ENCODE results near the gene GYS2. TPM values are rescaled to one million over a fixed set of nuclear protein-coding genes. Genes with fewer than 3 reads are reported as not detected.

Gene GYS2
- total and polyA plus RNA-seq, 4 donors: 15.5 to 86.8 (median 34.1) TPM

DNA sequence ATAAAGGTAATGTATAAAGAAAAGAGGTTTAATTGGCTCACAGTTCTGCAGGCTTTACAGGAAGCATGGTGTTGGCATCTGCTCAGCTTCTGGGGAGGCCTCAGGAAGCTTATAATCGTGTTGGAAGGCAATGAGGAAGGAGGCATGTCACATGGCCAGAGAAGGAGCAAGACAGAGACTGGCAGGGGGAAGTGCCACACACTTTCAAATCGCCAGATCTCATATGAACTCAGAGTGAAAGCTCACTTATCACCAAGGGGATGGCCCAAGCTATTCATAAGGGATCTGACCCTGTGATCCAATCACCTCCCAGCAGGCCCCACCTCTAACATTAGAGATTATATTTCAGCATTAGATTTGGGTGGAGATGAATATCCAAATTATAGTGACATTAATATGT lies 26.7 kb upstream of the GYS2 start:
- Histone ChIP-seq H3K4me3 (ENCODE audit: low read depth in 1 of 3, low read length in 3 of 3) (no peak overlapping the region), H3K27me3 (ENCODE audit: control insufficient read depth in 4 of 4, insufficient read depth in 4 of 4, low read length in 3 of 4) (no peaks in the 10 kb centered on the region), H3K9me3 (ENCODE audit: control insufficient read depth in 4 of 4, low read length in 3 of 4) (no peaks in the 10 kb centered on the region), H3K4me1 (ENCODE audit: control insufficient read depth in 4 of 4, insufficient read depth in 4 of 4, low read length in 3 of 4) (no peaks in the 10 kb centered on the region), H3K9ac (ENCODE audit: low read depth in 1 of 2, low read length in 2 of 2) (no peak overlapping the region), H3K27ac (ENCODE audit: low read depth in 1 of 2, low read length in 2 of 2) (no peak overlapping the region), H3K36me3 (ENCODE audit: control insufficient read depth in 4 of 4, insufficient read depth in 3 of 4, low read depth in 1 of 4, low read length in 3 of 4) (no peaks in the 10 kb centered on the region)
- WGBS: 57% methylated on average over 2 of the region's 2 CpGs
- TF ChIP-seq NR2F2 (IDR thresholded peaks at IDR 0.05) (no peak), SP1 (IDR thresholded peaks at IDR 0.05) (no peak), FOXA1 (IDR thresholded peaks at IDR 0.05) (no peak), JUND (IDR thresholded peaks at IDR 0.05) (no peak), MAX (IDR thresholded peaks at IDR 0.05) (no peak), FOXA2 (IDR thresholded peaks at IDR 0.05) (no peak), HNF4G (IDR thresholded peaks at IDR 0.05) (no peak), RAD21 (IDR thresholded peaks at IDR 0.05) (no peak)
- TF ChIP-seq, protein P1, sequence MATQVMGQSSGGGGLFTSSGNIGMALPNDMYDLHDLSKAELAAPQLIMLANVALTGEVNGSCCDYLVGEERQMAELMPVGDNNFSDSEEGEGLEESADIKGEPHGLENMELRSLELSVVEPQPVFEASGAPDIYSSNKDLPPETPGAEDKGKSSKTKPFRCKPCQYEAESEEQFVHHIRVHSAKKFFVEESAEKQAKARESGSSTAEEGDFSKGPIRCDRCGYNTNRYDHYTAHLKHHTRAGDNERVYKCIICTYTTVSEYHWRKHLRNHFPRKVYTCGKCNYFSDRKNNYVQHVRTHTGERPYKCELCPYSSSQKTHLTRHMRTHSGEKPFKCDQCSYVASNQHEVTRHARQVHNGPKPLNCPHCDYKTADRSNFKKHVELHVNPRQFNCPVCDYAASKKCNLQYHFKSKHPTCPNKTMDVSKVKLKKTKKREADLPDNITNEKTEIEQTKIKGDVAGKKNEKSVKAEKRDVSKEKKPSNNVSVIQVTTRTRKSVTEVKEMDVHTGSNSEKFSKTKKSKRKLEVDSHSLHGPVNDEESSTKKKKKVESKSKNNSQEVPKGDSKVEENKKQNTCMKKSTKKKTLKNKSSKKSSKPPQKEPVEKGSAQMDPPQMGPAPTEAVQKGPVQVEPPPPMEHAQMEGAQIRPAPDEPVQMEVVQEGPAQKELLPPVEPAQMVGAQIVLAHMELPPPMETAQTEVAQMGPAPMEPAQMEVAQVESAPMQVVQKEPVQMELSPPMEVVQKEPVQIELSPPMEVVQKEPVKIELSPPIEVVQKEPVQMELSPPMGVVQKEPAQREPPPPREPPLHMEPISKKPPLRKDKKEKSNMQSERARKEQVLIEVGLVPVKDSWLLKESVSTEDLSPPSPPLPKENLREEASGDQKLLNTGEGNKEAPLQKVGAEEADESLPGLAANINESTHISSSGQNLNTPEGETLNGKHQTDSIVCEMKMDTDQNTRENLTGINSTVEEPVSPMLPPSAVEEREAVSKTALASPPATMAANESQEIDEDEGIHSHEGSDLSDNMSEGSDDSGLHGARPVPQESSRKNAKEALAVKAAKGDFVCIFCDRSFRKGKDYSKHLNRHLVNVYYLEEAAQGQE (IDR thresholded peaks at IDR 0.05): no peak
- DNase-seq (ENCODE audit: low spot score): no peak

DNA sequence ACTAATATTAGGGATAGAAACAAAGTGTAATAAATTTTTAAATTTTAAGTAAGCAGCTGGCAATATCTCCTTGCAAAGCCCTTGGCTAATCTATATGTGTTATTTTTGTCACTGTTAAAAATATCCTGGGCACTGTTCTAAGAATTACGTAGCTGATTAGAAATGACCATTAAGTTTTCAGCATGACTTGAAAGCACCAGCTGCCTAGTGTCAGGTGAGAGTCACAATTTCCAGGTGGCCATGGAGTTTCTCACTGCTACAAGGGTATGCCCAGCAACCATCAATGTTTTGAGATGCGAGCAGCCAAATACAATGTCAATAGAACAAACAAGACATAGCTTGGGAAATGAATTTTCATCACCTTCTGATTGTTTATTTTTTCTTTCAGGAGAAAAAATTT lies 23.3 kb upstream of the GYS2 start:
- no peak for TF ChIP-seq RAD21 (IDR thresholded peaks at IDR 0.05)
- no peak for TF ChIP-seq RXRA (IDR thresholded peaks at IDR 0.05)
- TF ChIP-seq ZBTB33 (IDR thresholded peaks at IDR 0.05): no peak
- no peak for TF ChIP-seq TAF1 (conservative IDR thresholded peaks at IDR 0.05)
- no peak for TF ChIP-seq YY1 (IDR thresholded peaks at IDR 0.05)
- TF ChIP-seq ATF3 (IDR thresholded peaks at IDR 0.05): no peak
- TF ChIP-seq SP1 (IDR thresholded peaks at IDR 0.05): no peak
- no peak for TF ChIP-seq FOXA1 (IDR thresholded peaks at IDR 0.05)
- no peak for TF ChIP-seq HNF4G (IDR thresholded peaks at IDR 0.05)
- TF ChIP-seq, protein P2, sequence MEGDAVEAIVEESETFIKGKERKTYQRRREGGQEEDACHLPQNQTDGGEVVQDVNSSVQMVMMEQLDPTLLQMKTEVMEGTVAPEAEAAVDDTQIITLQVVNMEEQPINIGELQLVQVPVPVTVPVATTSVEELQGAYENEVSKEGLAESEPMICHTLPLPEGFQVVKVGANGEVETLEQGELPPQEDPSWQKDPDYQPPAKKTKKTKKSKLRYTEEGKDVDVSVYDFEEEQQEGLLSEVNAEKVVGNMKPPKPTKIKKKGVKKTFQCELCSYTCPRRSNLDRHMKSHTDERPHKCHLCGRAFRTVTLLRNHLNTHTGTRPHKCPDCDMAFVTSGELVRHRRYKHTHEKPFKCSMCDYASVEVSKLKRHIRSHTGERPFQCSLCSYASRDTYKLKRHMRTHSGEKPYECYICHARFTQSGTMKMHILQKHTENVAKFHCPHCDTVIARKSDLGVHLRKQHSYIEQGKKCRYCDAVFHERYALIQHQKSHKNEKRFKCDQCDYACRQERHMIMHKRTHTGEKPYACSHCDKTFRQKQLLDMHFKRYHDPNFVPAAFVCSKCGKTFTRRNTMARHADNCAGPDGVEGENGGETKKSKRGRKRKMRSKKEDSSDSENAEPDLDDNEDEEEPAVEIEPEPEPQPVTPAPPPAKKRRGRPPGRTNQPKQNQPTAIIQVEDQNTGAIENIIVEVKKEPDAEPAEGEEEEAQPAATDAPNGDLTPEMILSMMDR (IDR thresholded peaks at IDR 0.05; ENCODE audit: low read depth, low read length, missing input control): no peak
- TF ChIP-seq JUND (IDR thresholded peaks at IDR 0.05): no peak
- Histone ChIP-seq H3K4me1 (ENCODE audit: control insufficient read depth in 4 of 4, insufficient read depth in 4 of 4, low read length in 3 of 4) (no peaks in the 10 kb centered on the region), H3K36me3 (ENCODE audit: control insufficient read depth in 4 of 4, insufficient read depth in 3 of 4, low read depth in 1 of 4, low read length in 3 of 4) (no peaks in the 10 kb centered on the region), H3K27me3 (ENCODE audit: control insufficient read depth in 4 of 4, insufficient read depth in 4 of 4, low read length in 3 of 4) (no peaks in the 10 kb centered on the region), H3K4me3 (ENCODE audit: low read depth in 1 of 3, low read length in 3 of 3) (no peak overlapping the region), H3K27ac (ENCODE audit: low read depth in 1 of 2, low read length in 2 of 2) (no peak overlapping the region), H3K9me3 (ENCODE audit: control insufficient read depth in 4 of 4, low read length in 3 of 4) (no peaks in the 10 kb centered on the region), H3K9ac (ENCODE audit: low read depth in 1 of 2, low read length in 2 of 2) (no peak overlapping the region)
- no peak for DNase-seq (ENCODE audit: low spot score)
- 87% methylated on average over 2 of the region's 2 CpGs for WGBS

Measured in liver (tissue), 9 donors.